ENCODE results near the gene NCKAP1. TPM values are rescaled to one million over a fixed set of nuclear protein-coding genes. Genes with fewer than 3 reads are reported as not detected.

The NCKAP1 gene
- polyA plus RNA-seq, 2 of the 4 experiments (the other 2 are of a cell fraction) = 98.8 to 201 TPM

- no peak for TF ChIP-seq E2F6 (IDR thresholded peaks at IDR 0.05; ENCODE audit: borderline replicate concordance, low read depth)
- no peak for TF ChIP-seq ZC3H11A (IDR thresholded peaks at IDR 0.05)
- TF ChIP-seq ZSCAN20 (CRISPR knock-in tag; IDR thresholded peaks at IDR 0.05) = no peak
- 0 out of 2 replicates have a peak, but pooled peaks have one; percentile 42 for TF ChIP-seq MYC (IDR thresholded peaks at IDR 0.05; ENCODE audit: borderline replicate concordance, low read length)
- peak; percentile 22 for TF ChIP-seq MAFK (IDR thresholded peaks at IDR 0.05; ENCODE audit: partially characterized antibody)
- TF ChIP-seq, protein P1, sequence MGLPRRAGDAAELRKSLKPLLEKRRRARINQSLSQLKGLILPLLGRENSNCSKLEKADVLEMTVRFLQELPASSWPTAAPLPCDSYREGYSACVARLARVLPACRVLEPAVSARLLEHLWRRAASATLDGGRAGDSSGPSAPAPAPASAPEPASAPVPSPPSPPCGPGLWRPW (IDR thresholded peaks at IDR 0.05) = no peak
- no peak for TF ChIP-seq HEYL (CRISPR knock-in tag; IDR thresholded peaks at IDR 0.05)
- no peak for TF ChIP-seq NR3C1 (IDR thresholded peaks at IDR 0.05)
- no peak for TF ChIP-seq RCOR1 (IDR thresholded peaks at IDR 0.05; ENCODE audit: low read depth, low read length)
- no peak for TF ChIP-seq REST (IDR thresholded peaks at IDR 0.05)
Measured at GRCh38 chr2:183037553-183038340, 510 bp downstream of the NCKAP1 start (continued).

DNA sequence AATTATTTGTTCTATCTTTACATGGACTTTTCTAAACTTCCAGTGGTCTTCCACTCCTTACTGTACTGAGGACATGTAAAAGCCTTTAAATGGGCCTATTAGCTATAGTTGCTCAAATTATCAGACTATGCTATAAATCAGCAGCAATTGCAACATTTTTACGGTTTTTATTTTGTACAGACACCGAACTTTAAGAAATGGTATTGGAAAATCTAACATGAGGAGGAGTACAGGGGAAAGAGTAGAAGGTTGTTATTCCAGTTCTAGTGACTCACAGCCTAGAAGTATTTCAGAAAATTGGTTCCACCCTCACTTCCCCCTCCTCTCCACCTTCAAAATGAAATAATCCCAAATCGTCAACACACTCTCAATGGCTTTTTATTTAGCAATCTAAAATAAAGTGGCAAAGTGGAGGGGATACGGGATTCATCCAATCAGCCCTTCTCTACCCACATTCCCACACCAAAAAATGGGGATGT, 1.1 kb downstream of the NCKAP1 start:
- Histone ChIP-seq H3K9me3 (no peaks in the 10 kb centered on the region), H3K4me2 (peak overlapping the region; percentile 97), H3K27ac (peak overlapping the region; percentile 96 to 98), H3K4me1 (peaks cover 49% of the 10 kb centered on the region), H3K4me3 (peak overlapping the region; percentile 92)
- no peak for FAIRE-seq
- POLR2A ChIA-PET = no interaction called here
- under 1% methylated on average over 4 of the region's 4 CpGs for WGBS (ENCODE audit: missing lambda C conversion rate)
- CTCF ChIA-PET = interaction anchor here (0.7 to 1.2 kb wide), 4 partner anchors 10 to 20 kb away, joined by 3 to 5 read pairs (median 3); no protein-coding TSS in a partner anchor
- TF ChIP-seq HOXB5 (CRISPR knock-in tag; IDR thresholded peaks at IDR 0.05) (no peak), FOSL2 (IDR thresholded peaks at IDR 0.05) (no peak), FOSL2 (CRISPR knock-in tag; IDR thresholded peaks at IDR 0.05) (peak; percentile 45)
- no peak for DNase-seq (ENCODE audit: low read depth in 1 of 2, low spot score in 1 of 2)
- peak; percentile 6 to 26; a peak in 5 of 6 replicates for ATAC-seq

DNA sequence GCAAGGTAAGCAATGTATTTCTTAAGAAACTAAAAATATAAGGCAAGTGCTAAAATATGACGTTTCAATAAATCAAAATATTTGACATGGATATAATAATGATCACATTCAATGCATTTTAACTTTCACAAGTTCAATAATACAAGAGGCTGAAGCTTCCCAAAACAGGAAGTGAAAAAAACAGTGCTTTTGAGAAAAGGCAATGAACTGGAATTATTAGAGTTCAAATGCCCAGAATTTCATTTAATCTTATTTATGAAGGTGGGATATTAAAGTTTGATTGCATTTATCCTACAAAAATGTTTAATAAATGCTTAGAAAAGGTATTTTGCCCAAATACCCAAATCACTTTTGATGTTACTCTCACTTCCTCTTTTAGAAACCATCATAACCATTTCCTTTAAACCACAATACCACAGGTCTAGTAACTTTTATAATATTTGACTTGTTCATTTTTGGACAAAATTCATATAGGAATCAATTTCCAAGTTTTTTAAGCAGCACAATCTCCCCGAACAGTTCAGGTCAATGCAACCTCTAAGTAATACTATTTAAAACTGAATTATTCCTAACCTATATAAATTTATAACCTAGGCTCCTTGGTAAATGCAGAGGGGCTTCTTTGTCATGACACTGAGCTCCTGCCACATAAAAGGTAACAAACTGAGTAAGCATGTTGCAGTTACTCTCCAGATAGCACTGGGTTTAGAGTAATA, 2.1 kb downstream of the NCKAP1 start:
- H3K27ac ChIP-seq = peak overlapping the region; percentile 45 to 98
- no peaks in the 10 kb centered on the region for H3K9me3 ChIP-seq
- peak overlapping the region; percentile 97 for H3K4me2 ChIP-seq
- H3K4me3 ChIP-seq = peak overlapping the region; percentile 92
- CTCF ChIA-PET = no interaction called here
- WGBS (ENCODE audit: missing lambda C conversion rate) = 9% methylated on average over 2 of the region's 2 CpGs
- TF ChIP-seq HOXA7 (CRISPR knock-in tag; IDR thresholded peaks at IDR 0.05) (no peak), CBX8 (IDR thresholded peaks at IDR 0.05) (no peak), CEBPB (IDR thresholded peaks at IDR 0.05) (no peak), CHD4 (IDR thresholded peaks at IDR 0.05; ENCODE audit: borderline replicate concordance) (no peak), POLR2A (IDR thresholded peaks at IDR 0.05; ENCODE audit: low read length) (no peak), JUN (IDR thresholded peaks at IDR 0.05) (no peak), USF2 (IDR thresholded peaks at IDR 0.05) (no peak), HOXB5 (CRISPR knock-in tag; IDR thresholded peaks at IDR 0.05) (no peak), RAD21 (conservative IDR thresholded peaks at IDR 0.05 in 1 of 2, IDR thresholded peaks at IDR 0.05 in 1 of 2) (no peak), MYC (IDR thresholded peaks at IDR 0.05; ENCODE audit: borderline replicate concordance, low read length) (no peak), JUNB (IDR thresholded peaks at IDR 0.05) (no peak), FOXS1 (CRISPR knock-in tag; IDR thresholded peaks at IDR 0.05) (no peak), ESRRA (IDR thresholded peaks at IDR 0.05; ENCODE audit: borderline replicate concordance, low read length) (no peak), EHMT2 (IDR thresholded peaks at IDR 0.05; ENCODE audit: low read depth) (no peak), TP53 (CRISPR knock-in tag; IDR thresholded peaks at IDR 0.05) (no peak), HEYL (CRISPR knock-in tag; IDR thresholded peaks at IDR 0.05) (no peak), SMC3 (IDR thresholded peaks at IDR 0.05) (no peak), ZFP36 (IDR thresholded peaks at IDR 0.05; ENCODE audit: borderline replicate concordance, partially characterized antibody) (no peak)
- TF ChIP-seq, protein P2, sequence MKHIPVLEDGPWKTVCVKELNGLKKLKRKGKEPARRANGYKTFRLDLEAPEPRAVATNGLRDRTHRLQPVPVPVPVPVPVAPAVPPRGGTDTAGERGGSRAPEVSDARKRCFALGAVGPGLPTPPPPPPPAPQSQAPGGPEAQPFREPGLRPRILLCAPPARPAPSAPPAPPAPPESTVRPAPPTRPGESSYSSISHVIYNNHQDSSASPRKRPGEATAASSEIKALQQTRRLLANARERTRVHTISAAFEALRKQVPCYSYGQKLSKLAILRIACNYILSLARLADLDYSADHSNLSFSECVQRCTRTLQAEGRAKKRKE (CRISPR knock-in tag; IDR thresholded peaks at IDR 0.05; ENCODE audit: low read depth) = no peak
- DNase-seq (ENCODE audit: low read depth in 1 of 2, low spot score in 1 of 2) (no peak), FAIRE-seq (no peak), ATAC-seq (no peak)
- POLR2A ChIA-PET = interaction anchor here (0.7 kb wide), 1 partner anchor 15 kb away, joined by 6 read pairs; no protein-coding TSS in a partner anchor
- H3K4me1 ChIP-seq = peaks cover 59% of the 10 kb centered on the region
